Testis (tissue), 2 donors: ENCODE measurements around the gene ZNF185.

Experiments
- CTCF ChIP-seq, 3 experiments: fragments of 450-650 bp in 2 of 3; fragments of 200-600 bp in 1 of 3; sonication (generic) in 1 of 3; IDR thresholded peaks; one replicate each; pipeline ENCODE4 v1.5.1; 2016 to 2019; ENCODE audit warnings: antibody characterized with exemption in 3 of 3, mild to moderate bottlenecking in 2 of 3, moderate library complexity in 1 of 3
- POLR2A ChIP-seq: fragments of 450-650 bp; IDR thresholded peaks from one replicate; pipeline ENCODE4 v1.6.1; 2017; ENCODE audit warnings: antibody characterized with exemption, mild to moderate bottlenecking, moderate library complexity

- TF ChIP-seq CTCF (IDR thresholded peaks at IDR 0.05) (no peak), POLR2A (no peak)
Observed at GRCh38 chrX:152881289-152881688, 16.6 kb upstream of the ZNF185 start.
